CD4-positive, alpha-beta T cell (primary cell): ENCODE data around the gene EPGN. TPM values are rescaled to one million over a fixed set of nuclear protein-coding genes. Genes with fewer than 3 reads are reported as not detected.

Experiments used
- ATAC-seq: fragments of 200-7000 bp; cut with Tn5 transposase; one replicate; pipeline ENCODE4 v1.10.0; 2022; ENCODE audit warnings: mild to moderate bottlenecking; ENCODE audit not compliant: poor library complexity
- CTCF ChIA-PET: fragments of 350-600 bp; sonication (Branson Sonifier 250); formaldehyde crosslinking; loops from one replicate; lab custom pipeline; 2021; ENCODE audit warnings: antibody characterized with exemption, inconsistent platforms; lab: Charles Lee
- POLR2A ChIA-PET: fragments of 350-600 bp; sonication (Branson Sonifier 250); formaldehyde crosslinking; loops from one replicate; lab custom pipeline; 2021; ENCODE audit warnings: antibody characterized with exemption, inconsistent platforms; lab: Charles Lee
- DNase-seq, 14 experiments: peaks; one replicate each; pipeline ENCODE4 v3.0.0-alpha.2; 2013 to 2020; ENCODE audit warnings: mixed read lengths in 2 of 14
- H3K27ac ChIP-seq, 2 donors: one replicate each; pipeline versions ENCODE4 v1.5.1 to v1.7.0; 2013; ENCODE audit warnings: low read length in 2 of 2, low read depth in 1 of 2, mild to moderate bottlenecking in 1 of 2
- H3K27me3 ChIP-seq, 2 experiments: 1 replicate in 1 of 2; 2 replicates in 1 of 2; pipeline versions ENCODE4 v1.6.1 to v1.7.0; 2013; ENCODE audit warnings: low read length in 2 of 2, control low read depth in 1 of 2, mild to moderate bottlenecking in 1 of 2, moderate library complexity in 1 of 2; ENCODE audit not compliant: insufficient read depth in 2 of 2, control insufficient read depth in 1 of 2
- H3K36me3 ChIP-seq: one replicate; pipeline ENCODE4 v1.6.1; 2013; ENCODE audit warnings: low read length, control low read depth; ENCODE audit not compliant: insufficient read depth
- H3K4me1 ChIP-seq: one replicate; pipeline ENCODE4 v1.6.1; 2013; ENCODE audit warnings: low read length, control low read depth; ENCODE audit not compliant: insufficient read depth
- H3K4me3 ChIP-seq: one replicate; pipeline ENCODE4 v1.5.1; 2013; ENCODE audit warnings: mild to moderate bottlenecking, low read length, moderate library complexity
- H3K9me3 ChIP-seq, 2 experiments: 1 replicate in 1 of 2; 2 replicates in 1 of 2; pipeline versions ENCODE4 v1.6.1 to v1.7.0; 2013; ENCODE audit warnings: low read length in 2 of 2, mild to moderate bottlenecking in 2 of 2, control low read depth in 1 of 2, moderate library complexity in 1 of 2; ENCODE audit not compliant: control insufficient read depth in 1 of 2, insufficient read depth in 1 of 2
- H3K27ac Mint-ChIP-seq: one replicate; pipeline ENCODE4 v1.8.0; 2020; ENCODE audit warnings: mixed read lengths
- H3K27me3 Mint-ChIP-seq: one replicate; pipeline ENCODE4 v1.8.0; 2021; ENCODE audit warnings: mixed read lengths
- H3K36me3 Mint-ChIP-seq: one replicate; pipeline ENCODE4 v1.8.0; 2021; ENCODE audit warnings: low read depth, mixed read lengths
- H3K4me1 Mint-ChIP-seq: one replicate; pipeline ENCODE4 v1.8.0; 2021; ENCODE audit warnings: low read depth, mixed read lengths
- H3K4me3 Mint-ChIP-seq: one replicate; pipeline ENCODE4 v1.8.0; 2020; ENCODE audit warnings: mild to moderate bottlenecking, mixed read lengths
- H3K9me3 Mint-ChIP-seq: one replicate; pipeline ENCODE4 v1.8.0; 2020; ENCODE audit warnings: mixed read lengths
- CTCF ChIP-seq: fragments of 200-600 bp; IDR thresholded peaks from one replicate; pipeline ENCODE4 v1.8.0; 2022; ENCODE audit warnings: antibody characterized with exemption, mild to moderate bottlenecking
- intact Hi-C, 2 experiments: fragments of 100-400 bp; cut with DNase I in 1 of 2; cut with micrococcal nuclease in 1 of 2; formaldehyde crosslinking; loops; one replicate each; pipeline versions ENCODE4 v1.15.1 to v1.9.0; 2023 to 2025; cut with DNase I, micrococcal nuclease
- total RNA-seq, 174 experiments: library from RNA in 2 of 174; stranded (reverse) in 2 of 174; gene quantifications; one replicate each; pipeline ENCODE4 v1.2.3 and lab custom pipeline; 2021 to 2026

EPGN gene
- total RNA-seq, 2 experiments from 2014 or later, result 3.7 to 5.9 TPM

GRCh38 chr4:74318276-74318675 is 10.0 kb downstream of the EPGN start:
- no peaks in the 10 kb centered on the region for H3K36me3 Mint-ChIP-seq
- CTCF ChIA-PET, result no interaction called here
- POLR2A ChIA-PET, result no interaction called here

GRCh38 chr4:74319470-74319869 is 11.2 kb downstream of the EPGN start:
- Histone ChIP-seq H3K9me3 (no peaks in the 10 kb centered on the region), H3K27ac (no peak overlapping the region), H3K4me1 (peaks cover 5% of the 10 kb centered on the region), H3K27me3 (peaks cover 0 to 11% of the 10 kb centered on the region in 2 experiments), H3K4me3 (no peak overlapping the region), H3K36me3 (no peaks in the 10 kb centered on the region)
- Mint-ChIP-seq H3K4me3 (no peak overlapping the region), H3K27me3 (peaks cover 30% of the 10 kb centered on the region), H3K9me3 (no peaks in the 10 kb centered on the region), H3K27ac (no peak overlapping the region), H3K4me1 (no peaks in the 10 kb centered on the region), H3K36me3 (no peaks in the 10 kb centered on the region)
- POLR2A ChIA-PET, result no interaction called here
- TF ChIP-seq CTCF, result no peak
- ATAC-seq (no peak), DNase-seq (no peak)
- CTCF ChIA-PET, result no interaction called here
- intact Hi-C loops, result no loop called here

More at GRCh38 chr4:74318276-74318675, 10.0 kb downstream of the EPGN start:
- peaks cover 19% of the 10 kb centered on the region for H3K27me3 Mint-ChIP-seq
- no peak overlapping the region for H3K4me3 Mint-ChIP-seq
- peaks cover 0 to 7% of the 10 kb centered on the region in 2 experiments for H3K27me3 ChIP-seq
- DNase-seq, result no peak
- no peaks in the 10 kb centered on the region for H3K9me3 Mint-ChIP-seq
- H3K36me3 ChIP-seq, result no peaks in the 10 kb centered on the region
- no peaks in the 10 kb centered on the region for H3K9me3 ChIP-seq
- intact Hi-C loops, result no loop called here
- H3K27ac ChIP-seq, result no peak overlapping the region
- TF ChIP-seq CTCF, result no peak
- no peaks in the 10 kb centered on the region for H3K4me1 Mint-ChIP-seq
- peaks cover 5% of the 10 kb centered on the region for H3K4me1 ChIP-seq
- no peak for ATAC-seq
- H3K27ac Mint-ChIP-seq, result no peak overlapping the region
- H3K4me3 ChIP-seq, result no peak overlapping the region

- Mint-ChIP-seq H3K27me3 (peaks cover 34% of the 10 kb centered on the region), H3K36me3 (no peaks in the 10 kb centered on the region), H3K27ac (no peak overlapping the region), H3K9me3 (no peaks in the 10 kb centered on the region), H3K4me3 (no peak overlapping the region), H3K4me1 (no peaks in the 10 kb centered on the region)
- intact Hi-C loops, result loop anchor here (5.0 kb wide), 1 partner anchor 352 kb away; no protein-coding TSS in a partner anchor
- CTCF ChIA-PET, result interaction anchor here (1.2 kb wide), 1 partner anchor 8 kb away, joined by 3 read pairs; no protein-coding TSS in a partner anchor
- no peaks in the 10 kb centered on the region for H3K9me3 ChIP-seq
- H3K4me1 ChIP-seq, result peaks cover 5% of the 10 kb centered on the region
- POLR2A ChIA-PET, result no interaction called here
- ATAC-seq (peak; percentile 79), DNase-seq (peak in 6 of 14 experiments; percentile 1 to 59 (median 26))
- H3K27ac ChIP-seq, result no peak overlapping the region
- no peaks in the 10 kb centered on the region for H3K36me3 ChIP-seq
- peaks cover 0 to 15% of the 10 kb centered on the region in 2 experiments for H3K27me3 ChIP-seq
- no peak overlapping the region for H3K4me3 ChIP-seq
- TF ChIP-seq CTCF, result no peak
Observed at GRCh38 chr4:74320559-74321118, 12.4 kb downstream of the EPGN start.
